ENCODE results near the gene TSPAN8. TPM values are rescaled to one million over a fixed set of nuclear protein-coding genes. Genes with fewer than 3 reads are reported as not detected.
"Not testable (repeated sequence)": the region's sequence is repeated elsewhere in the genome, so short reads cannot be mapped to it uniquely, and the experiment has no call there.

TSPAN8 gene
- total RNA-seq, 1 donor from 2014 or later, result 27.3 TPM

- Mint-ChIP-seq H3K36me3 (no peaks in the 10 kb centered on the region), H3K27ac (no peak overlapping the region), H3K27me3 (no peaks in the 10 kb centered on the region), H3K4me3 (no peak overlapping the region), H3K9me3 (peaks cover 5% of the 10 kb centered on the region), H3K4me1 (ENCODE audit: unreplicated experiment) (peaks cover 11% of the 10 kb centered on the region)
- DNase-seq (ENCODE audit: extremely low spot score, unreplicated experiment), result no peak
- TF ChIP-seq, protein P1, sequence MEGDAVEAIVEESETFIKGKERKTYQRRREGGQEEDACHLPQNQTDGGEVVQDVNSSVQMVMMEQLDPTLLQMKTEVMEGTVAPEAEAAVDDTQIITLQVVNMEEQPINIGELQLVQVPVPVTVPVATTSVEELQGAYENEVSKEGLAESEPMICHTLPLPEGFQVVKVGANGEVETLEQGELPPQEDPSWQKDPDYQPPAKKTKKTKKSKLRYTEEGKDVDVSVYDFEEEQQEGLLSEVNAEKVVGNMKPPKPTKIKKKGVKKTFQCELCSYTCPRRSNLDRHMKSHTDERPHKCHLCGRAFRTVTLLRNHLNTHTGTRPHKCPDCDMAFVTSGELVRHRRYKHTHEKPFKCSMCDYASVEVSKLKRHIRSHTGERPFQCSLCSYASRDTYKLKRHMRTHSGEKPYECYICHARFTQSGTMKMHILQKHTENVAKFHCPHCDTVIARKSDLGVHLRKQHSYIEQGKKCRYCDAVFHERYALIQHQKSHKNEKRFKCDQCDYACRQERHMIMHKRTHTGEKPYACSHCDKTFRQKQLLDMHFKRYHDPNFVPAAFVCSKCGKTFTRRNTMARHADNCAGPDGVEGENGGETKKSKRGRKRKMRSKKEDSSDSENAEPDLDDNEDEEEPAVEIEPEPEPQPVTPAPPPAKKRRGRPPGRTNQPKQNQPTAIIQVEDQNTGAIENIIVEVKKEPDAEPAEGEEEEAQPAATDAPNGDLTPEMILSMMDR (conservative IDR thresholded peaks at IDR 0.05), result no peak
Measured at GRCh38 chr12:71129364-71129763, 28.4 kb downstream of the TSPAN8 start.

GRCh38 chr12:71128191-71128788, 29.5 kb downstream of the TSPAN8 start:
- H3K27me3 Mint-ChIP-seq, result no peaks in the 10 kb centered on the region
- H3K4me3 Mint-ChIP-seq, result no peak overlapping the region
- H3K27ac Mint-ChIP-seq, result no peak overlapping the region
- peaks cover 5% of the 10 kb centered on the region for H3K9me3 Mint-ChIP-seq
- no peaks in the 10 kb centered on the region for H3K36me3 Mint-ChIP-seq
- H3K4me1 Mint-ChIP-seq (ENCODE audit: unreplicated experiment), result peaks cover 11% of the 10 kb centered on the region
- TF ChIP-seq, protein P1 (conservative IDR thresholded peaks at IDR 0.05), result no peak
- no peak for DNase-seq (ENCODE audit: extremely low spot score, unreplicated experiment)

DNA sequence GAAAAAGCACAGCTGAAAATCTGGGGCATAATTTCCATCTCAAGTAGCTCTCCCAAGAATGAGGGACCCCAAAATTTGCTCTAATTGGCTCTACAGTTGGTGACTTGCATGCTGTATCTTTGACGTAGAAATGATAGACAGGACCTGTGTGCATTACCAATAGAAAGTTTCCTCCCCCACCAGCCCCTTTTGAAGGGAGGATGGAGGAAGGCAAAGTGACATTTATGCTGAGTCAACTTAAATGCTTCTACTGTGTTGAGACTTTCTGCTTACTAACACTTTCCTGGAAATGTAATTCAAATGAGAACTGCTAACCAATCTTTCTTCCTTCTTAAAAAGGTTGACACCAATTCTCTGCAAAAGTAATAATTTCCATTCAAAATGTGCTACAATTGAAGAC, 31.9 kb downstream of the TSPAN8 start:
- Mint-ChIP-seq H3K36me3 (no peaks in the 10 kb centered on the region), H3K27ac (no peak overlapping the region), H3K4me3 (no peak overlapping the region), H3K27me3 (no peaks in the 10 kb centered on the region), H3K4me1 (ENCODE audit: unreplicated experiment) (peaks cover 11% of the 10 kb centered on the region), H3K9me3 (no peaks in the 10 kb centered on the region)
- TF ChIP-seq, protein P1 (conservative IDR thresholded peaks at IDR 0.05), result no peak
- no peak for DNase-seq (ENCODE audit: extremely low spot score, unreplicated experiment)

- Mint-ChIP-seq H3K36me3 (no peaks in the 10 kb centered on the region), H3K27ac (no peak overlapping the region), H3K4me3 (no peak overlapping the region), H3K9me3 (no peaks in the 10 kb centered on the region), H3K4me1 (ENCODE audit: unreplicated experiment) (peaks cover 11% of the 10 kb centered on the region), H3K27me3 (no peaks in the 10 kb centered on the region)
- TF ChIP-seq, protein P1 (conservative IDR thresholded peaks at IDR 0.05), result no peak
- no peak for DNase-seq (ENCODE audit: extremely low spot score, unreplicated experiment)
Measured at GRCh38 chr12:71125515-71125914, 32.3 kb downstream of the TSPAN8 start.

DNA sequence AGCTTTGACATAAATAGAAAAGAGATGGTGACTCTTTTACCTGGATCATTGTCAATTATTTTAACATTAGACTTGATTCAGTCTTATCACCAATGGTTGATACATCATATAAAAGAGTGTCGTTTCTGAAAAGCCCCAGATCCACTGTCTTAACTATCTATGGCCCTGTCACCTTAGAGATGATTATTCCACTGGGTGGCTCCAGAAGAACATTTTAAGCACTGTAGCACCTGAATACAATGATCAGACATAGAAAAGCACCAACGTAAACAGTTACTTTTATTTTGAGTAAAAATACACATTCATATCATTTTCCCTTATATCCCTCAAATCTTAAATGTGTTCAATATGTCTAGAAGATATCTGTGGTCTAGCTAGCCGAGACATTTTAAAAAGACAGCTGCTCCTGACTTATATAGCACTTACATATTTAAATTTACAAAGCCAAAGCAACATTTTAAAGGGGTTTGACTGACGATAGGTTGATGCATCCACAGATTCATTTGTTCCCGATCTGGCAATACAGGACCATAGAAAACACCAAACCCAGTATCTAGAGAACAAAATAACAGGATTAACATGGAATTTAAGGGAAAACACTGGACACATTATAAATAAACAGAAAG, 32.9 kb downstream of the TSPAN8 start:
- Mint-ChIP-seq H3K27me3 (no peaks in the 10 kb centered on the region), H3K9me3 (no peaks in the 10 kb centered on the region), H3K36me3 (no peaks in the 10 kb centered on the region), H3K4me3 (no peak overlapping the region), H3K4me1 (ENCODE audit: unreplicated experiment) (peaks cover 11% of the 10 kb centered on the region), H3K27ac (no peak overlapping the region)
- DNase-seq (ENCODE audit: extremely low spot score, unreplicated experiment), result no peak
- TF ChIP-seq, protein P1 (conservative IDR thresholded peaks at IDR 0.05), result no peak

DNA sequence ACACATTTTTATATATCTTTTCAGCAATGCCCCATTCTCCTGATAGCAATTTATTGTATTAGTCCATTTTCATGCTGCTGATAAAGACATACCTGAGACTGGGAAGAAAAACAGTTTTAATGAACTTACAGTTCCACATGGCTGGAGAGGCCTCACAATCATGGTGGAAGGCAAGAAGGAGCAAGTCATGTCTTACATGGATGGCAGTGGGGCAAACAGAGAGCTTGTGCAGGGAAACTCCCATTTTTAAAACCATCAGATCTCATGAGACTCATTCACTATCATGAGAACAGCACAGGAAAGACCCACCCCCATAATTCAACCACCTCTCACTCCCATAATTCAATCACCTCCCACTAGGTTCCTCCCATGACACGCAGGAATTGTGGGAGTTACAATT, 44.7 kb downstream of the TSPAN8 start:
- not testable (repeated sequence) for DNase-seq (ENCODE audit: extremely low spot score, unreplicated experiment); H3K27ac Mint-ChIP-seq; H3K4me3 Mint-ChIP-seq; H3K27me3 Mint-ChIP-seq; H3K36me3 Mint-ChIP-seq; H3K4me1 Mint-ChIP-seq (ENCODE audit: unreplicated experiment); H3K9me3 Mint-ChIP-seq
